Measurements from ENCODE around the gene SERPING1. TPM values are rescaled to one million over a fixed set of nuclear protein-coding genes. Genes with fewer than 3 reads are reported as not detected.

Gene SERPING1
- total and polyA plus RNA-seq, 2 of the 13 experiments (the other 11 are each of a cell fraction or from before 2014, with no cell fraction given), result 2.0 to 10.4 TPM

GRCh38 chr11:57639321-57640067 lies 42.0 kb downstream of the SERPING1 start (continued):
- no peak for TF ChIP-seq HNF1A (IDR thresholded peaks at IDR 0.05; ENCODE audit: low read depth)
- no peak; the same call in 1 of the 2 replicates for TF ChIP-seq HNF1A (CRISPR knock-in tag; IDR thresholded peaks at IDR 0.05; ENCODE audit: borderline replicate concordance)
- no peak for TF ChIP-seq GABPA (IDR thresholded peaks at IDR 0.05; ENCODE audit: low read depth, low read length)
- no peak for TF ChIP-seq GABPA (CRISPR knock-in tag; IDR thresholded peaks at IDR 0.05; ENCODE audit: low read depth)
- TF ChIP-seq ESRRA (CRISPR knock-in tag; IDR thresholded peaks at IDR 0.05; ENCODE audit: low read depth), result no peak
- no peak for TF ChIP-seq MTERF4 (CRISPR knock-in tag; IDR thresholded peaks at IDR 0.05)
- TF ChIP-seq NFRKB (IDR thresholded peaks at IDR 0.05), result no peak
- peak; percentile 79 for TF ChIP-seq MED8 (CRISPR knock-in tag; IDR thresholded peaks at IDR 0.05; ENCODE audit: insufficient replicate concordance)
- no peak for TF ChIP-seq SRF (IDR thresholded peaks at IDR 0.05; ENCODE audit: low read depth, low read length)
- no peak for TF ChIP-seq THYN1 (CRISPR knock-in tag; IDR thresholded peaks at IDR 0.05; ENCODE audit: borderline replicate concordance, low read depth)
- TF ChIP-seq ZNF570 (CRISPR knock-in tag; IDR thresholded peaks at IDR 0.05; ENCODE audit: borderline replicate concordance), result no peak
- TF ChIP-seq ZNF225 (CRISPR knock-in tag; IDR thresholded peaks at IDR 0.05), result no peak
- TF ChIP-seq ZNF3 (CRISPR knock-in tag; IDR thresholded peaks at IDR 0.05), result no peak
- TF ChIP-seq HOMEZ (CRISPR knock-in tag; IDR thresholded peaks at IDR 0.05; ENCODE audit: low read depth), result no peak
- no peak for TF ChIP-seq POLR2AphosphoS2 (IDR thresholded peaks at IDR 0.05; ENCODE audit: low read depth, low read length)
- no peak for TF ChIP-seq NR1H2 (CRISPR knock-in tag; IDR thresholded peaks at IDR 0.05; ENCODE audit: borderline replicate concordance, low read depth)
- no peak for TF ChIP-seq LRRFIP1 (CRISPR knock-in tag; conservative IDR thresholded peaks at IDR 0.05)
- TF ChIP-seq CCDC6 (CRISPR knock-in tag; IDR thresholded peaks at IDR 0.05), result no peak
- no peak for TF ChIP-seq RFX1 (IDR thresholded peaks at IDR 0.05)
- TF ChIP-seq U2AF1 (optimal IDR thresholded peaks at IDR 0.05; ENCODE audit: low read depth, low read length), result no peak
- TF ChIP-seq NFIC (IDR thresholded peaks at IDR 0.05; ENCODE audit: low read length), result no peak
- TF ChIP-seq ATF7-NPFF (CRISPR knock-in tag; IDR thresholded peaks at IDR 0.05; ENCODE audit: low read depth), result no peak
